Colonic mucosa (tissue), 4 donors: ENCODE results near the gene ETV6. TPM values are rescaled to one million over a fixed set of nuclear protein-coding genes. Genes with fewer than 3 reads are reported as not detected.

ENCODE experiments used
- DNase-seq: peaks from one replicate; pipeline ENCODE4 v3.0.0-alpha.2; 2020
- H3K27ac ChIP-seq: fragments of 200-600 bp; one replicate; pipeline ENCODE4 v1.8.0; 2021
- H3K27me3 ChIP-seq: fragments of 200-600 bp; one replicate; pipeline ENCODE4 v1.8.0; 2021
- H3K36me3 ChIP-seq: fragments of 200-600 bp; one replicate; pipeline ENCODE4 v1.8.0; 2021
- H3K4me1 ChIP-seq: fragments of 200-600 bp; one replicate; pipeline ENCODE4 v1.8.0; 2021; ENCODE audit warnings: mild to moderate bottlenecking
- H3K4me3 ChIP-seq: fragments of 200-600 bp; one replicate; pipeline ENCODE4 v1.8.0; 2021
- H3K9ac ChIP-seq, 2 donors: one replicate each; pipeline ENCODE4 v1.7.0; 2013; ENCODE audit warnings: control low read depth in 2 of 2, low read depth in 2 of 2, low read length in 2 of 2
- H3K9me3 ChIP-seq: fragments of 200-600 bp; one replicate; pipeline ENCODE4 v1.8.0; 2021
- intact Hi-C: fragments of 100-400 bp; cut with DNase I; formaldehyde crosslinking; loops from one replicate; pipeline ENCODE4 v1.14.1; 2022
- total RNA-seq, 2 donors: library from RNA; stranded (reverse); fragmentation: NEBNext Ultra II Directional in 1 of 2; extraction: Animal tissue kit (Norgen Biotek cat#: 25700) in 1 of 2; gene quantifications; one replicate each; pipeline ENCODE4 v1.2.1, GENCODE V29; 2021
- TF ChIP-seq, protein P1 (sequence below): fragments of 200-600 bp; IDR thresholded peaks from one replicate; pipeline ENCODE4 v1.8.0; 2022; ENCODE audit warnings: antibody characterized with exemption, mild to moderate bottlenecking
- donor health status: healthy.
- donor health status: DM: no; HTN: no; CAD: no.
- donor health status: DM: no; HTN: no; CAD: no.

Gene ETV6
- total RNA-seq, 2 donors from 2014 or later: 49.2 to 73.1 TPM

DNA sequence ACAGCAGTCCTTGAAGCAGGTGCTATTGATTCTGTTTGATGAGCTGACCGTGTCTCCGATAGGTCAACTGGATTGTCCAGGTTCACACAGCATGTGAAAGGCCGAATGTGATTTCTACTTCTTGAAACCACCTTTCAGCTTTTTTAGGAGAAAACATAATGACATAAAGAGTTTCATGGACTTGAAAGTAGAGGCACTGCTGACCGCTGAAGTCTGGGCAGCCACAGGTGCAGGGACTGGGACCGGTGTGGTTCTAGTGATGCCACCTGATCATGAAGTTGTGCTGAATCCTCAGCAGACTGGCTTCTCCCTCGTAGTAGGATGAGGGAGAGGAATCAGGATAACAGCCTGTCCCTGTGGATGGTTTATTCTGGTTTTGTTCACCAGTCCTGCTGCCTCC, 108.1 kb downstream of the ETV6 start:
- DNase-seq: no peak
- Histone ChIP-seq H3K9ac (no peak overlapping the region), H3K4me3 (no peak overlapping the region), H3K27ac (peak overlapping the region; percentile 25), H3K9me3 (no peaks in the 10 kb centered on the region), H3K27me3 (no peaks in the 10 kb centered on the region), H3K4me1 (peaks cover 12% of the 10 kb centered on the region), H3K36me3 (no peaks in the 10 kb centered on the region)
- TF ChIP-seq, protein P1, sequence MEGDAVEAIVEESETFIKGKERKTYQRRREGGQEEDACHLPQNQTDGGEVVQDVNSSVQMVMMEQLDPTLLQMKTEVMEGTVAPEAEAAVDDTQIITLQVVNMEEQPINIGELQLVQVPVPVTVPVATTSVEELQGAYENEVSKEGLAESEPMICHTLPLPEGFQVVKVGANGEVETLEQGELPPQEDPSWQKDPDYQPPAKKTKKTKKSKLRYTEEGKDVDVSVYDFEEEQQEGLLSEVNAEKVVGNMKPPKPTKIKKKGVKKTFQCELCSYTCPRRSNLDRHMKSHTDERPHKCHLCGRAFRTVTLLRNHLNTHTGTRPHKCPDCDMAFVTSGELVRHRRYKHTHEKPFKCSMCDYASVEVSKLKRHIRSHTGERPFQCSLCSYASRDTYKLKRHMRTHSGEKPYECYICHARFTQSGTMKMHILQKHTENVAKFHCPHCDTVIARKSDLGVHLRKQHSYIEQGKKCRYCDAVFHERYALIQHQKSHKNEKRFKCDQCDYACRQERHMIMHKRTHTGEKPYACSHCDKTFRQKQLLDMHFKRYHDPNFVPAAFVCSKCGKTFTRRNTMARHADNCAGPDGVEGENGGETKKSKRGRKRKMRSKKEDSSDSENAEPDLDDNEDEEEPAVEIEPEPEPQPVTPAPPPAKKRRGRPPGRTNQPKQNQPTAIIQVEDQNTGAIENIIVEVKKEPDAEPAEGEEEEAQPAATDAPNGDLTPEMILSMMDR: no peak
- intact Hi-C loops: no loop called here

- H3K27me3 ChIP-seq: no peaks in the 10 kb centered on the region
- H3K4me1 ChIP-seq: peaks cover 17% of the 10 kb centered on the region
- H3K4me3 ChIP-seq: no peak overlapping the region
- H3K36me3 ChIP-seq: no peaks in the 10 kb centered on the region
- no peaks in the 10 kb centered on the region for H3K9me3 ChIP-seq
- H3K9ac ChIP-seq: peak overlapping the region in 1 of 2 donors; percentile 42
- DNase-seq: no peak
- peak overlapping the region; percentile 25 for H3K27ac ChIP-seq
- intact Hi-C loops: no loop called here
- TF ChIP-seq, protein P1: no peak
These were observed 108.6 kb downstream of the ETV6 start for GRCh38 chr12:11758087-11758486.

- Histone ChIP-seq H3K9ac (peak overlapping the region in 1 of 2 donors; percentile 42), H3K4me1 (peaks cover 17% of the 10 kb centered on the region), H3K27me3 (no peaks in the 10 kb centered on the region), H3K36me3 (no peaks in the 10 kb centered on the region), H3K4me3 (no peak overlapping the region), H3K27ac (peak overlapping the region; percentile 30), H3K9me3 (no peaks in the 10 kb centered on the region)
- TF ChIP-seq, protein P1: no peak
- DNase-seq: no peak
- intact Hi-C loops: no loop called here
These were observed 109.3 kb downstream of the ETV6 start for GRCh38 chr12:11758510-11759493.

DNA sequence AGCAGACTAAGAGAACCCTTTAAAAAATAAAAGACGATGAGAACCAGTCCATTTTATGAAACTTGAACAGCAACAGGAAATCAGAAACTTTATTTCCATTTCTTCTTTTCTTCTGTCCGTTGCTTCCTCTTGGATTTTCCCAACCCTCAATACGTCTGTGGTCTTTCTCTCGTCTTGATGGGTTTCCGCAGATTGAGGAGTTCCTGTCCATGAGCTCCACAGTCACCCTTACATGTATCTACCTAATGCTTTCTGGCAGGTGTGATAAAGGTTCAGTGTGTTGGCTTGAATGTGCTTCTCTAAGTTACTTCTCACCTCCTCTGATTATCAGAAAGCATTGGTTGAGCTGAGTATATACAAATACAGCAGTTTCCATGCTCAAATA, 110.0 kb downstream of the ETV6 start:
- Histone ChIP-seq H3K27ac (peak overlapping the region; percentile 30), H3K4me1 (peaks cover 17% of the 10 kb centered on the region), H3K9me3 (no peaks in the 10 kb centered on the region), H3K4me3 (no peak overlapping the region), H3K36me3 (no peaks in the 10 kb centered on the region), H3K9ac (no peak overlapping the region), H3K27me3 (no peaks in the 10 kb centered on the region)
- TF ChIP-seq, protein P1: no peak
- DNase-seq: no peak
- intact Hi-C loops: no loop called here

DNA sequence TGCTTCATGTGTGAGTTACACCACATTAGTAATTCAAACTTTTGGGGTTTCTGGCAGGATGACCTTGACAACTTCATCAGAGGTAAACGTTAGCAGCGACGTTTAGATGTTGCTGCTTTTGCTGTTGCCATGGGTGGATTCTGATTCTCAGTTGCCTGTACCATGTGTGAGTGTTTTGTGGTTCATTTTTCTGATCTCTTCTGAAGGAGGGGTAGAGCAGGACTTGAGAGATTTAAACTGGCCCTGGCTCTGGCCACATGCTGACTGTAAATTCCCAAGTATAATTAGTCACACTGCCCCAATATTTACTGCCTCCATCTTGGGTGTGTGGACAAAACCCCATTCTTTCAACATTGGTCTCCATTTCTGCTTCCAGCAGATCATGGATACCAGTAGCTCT, 110.4 kb downstream of the ETV6 start:
- H3K27ac ChIP-seq: peak overlapping the region; percentile 30
- TF ChIP-seq, protein P1: no peak
- H3K9ac ChIP-seq: no peak overlapping the region
- no peaks in the 10 kb centered on the region for H3K27me3 ChIP-seq
- H3K4me3 ChIP-seq: no peak overlapping the region
- no peaks in the 10 kb centered on the region for H3K36me3 ChIP-seq
- DNase-seq: no peak
- intact Hi-C loops: no loop called here
- H3K4me1 ChIP-seq: peaks cover 17% of the 10 kb centered on the region
- H3K9me3 ChIP-seq: no peaks in the 10 kb centered on the region
